ENCODE data around the gene CLTA.

GRCh38 chr9:36258208-36258995 lies 67.7 kb downstream of the CLTA start, which contains the start of gene GNE:
- TF ChIP-seq CTCF (IDR thresholded peaks at IDR 0.05) (no peak), POLR2AphosphoS5 (IDR thresholded peaks at IDR 0.05; ENCODE audit: insufficient read depth in 1 of 2, low read depth in 1 of 2) (peak; percentile 40 to 96), POLR2A (IDR thresholded peaks at IDR 0.05) (peak; percentile 15 to 75)
